ENCODE data around the gene TAF5L. TPM values are rescaled to one million over a fixed set of nuclear protein-coding genes. Genes with fewer than 3 reads are reported as not detected.
A peak's percentile ranks its signal among the peaks of the same experiment; 100 is the strongest.

The TAF5L gene
- polyA plus RNA-seq, 4 donors = 8.4 to 16.3 (median 10.5) TPM

- peaks cover 0 to 6% (median 3%) of the 10 kb centered on the region in 3 donors for H3K4me1 ChIP-seq (ENCODE audit: control insufficient read depth in 3 of 3, insufficient read depth in 2 of 3, low read depth in 1 of 3, low read length in 2 of 3)
- H3K9me3 ChIP-seq (ENCODE audit: control insufficient read depth in 2 of 2, insufficient read depth in 1 of 2, low read depth in 1 of 2, low read length in 1 of 2) = no peaks in the 10 kb centered on the region
- no peak for DNase-seq
- H3K4me3 ChIP-seq (ENCODE audit: low read depth in 1 of 3, low read length in 3 of 3) = no peak overlapping the region
- peaks cover 0 to 8% (median 0%) of the 10 kb centered on the region in 3 donors for H3K36me3 ChIP-seq (ENCODE audit: control insufficient read depth in 3 of 3, insufficient read depth in 2 of 3, low read depth in 1 of 3, low read length in 3 of 3)
- FAIRE-seq = no peak
- 82 to 89% (median 85%) methylated on average over 7 of the region's 7 CpGs for WGBS, 3 donors
- no peaks in the 10 kb centered on the region for H3K27me3 ChIP-seq (ENCODE audit: control insufficient read depth in 3 of 3, insufficient read depth in 3 of 3, low read length in 3 of 3)
- no peak overlapping the region for H3K27ac ChIP-seq (ENCODE audit: low read depth in 1 of 3, low read length in 2 of 3)
These were observed 40.1 kb upstream of the TAF5L start for GRCh38 chr1:229665912-229666558.

DNA sequence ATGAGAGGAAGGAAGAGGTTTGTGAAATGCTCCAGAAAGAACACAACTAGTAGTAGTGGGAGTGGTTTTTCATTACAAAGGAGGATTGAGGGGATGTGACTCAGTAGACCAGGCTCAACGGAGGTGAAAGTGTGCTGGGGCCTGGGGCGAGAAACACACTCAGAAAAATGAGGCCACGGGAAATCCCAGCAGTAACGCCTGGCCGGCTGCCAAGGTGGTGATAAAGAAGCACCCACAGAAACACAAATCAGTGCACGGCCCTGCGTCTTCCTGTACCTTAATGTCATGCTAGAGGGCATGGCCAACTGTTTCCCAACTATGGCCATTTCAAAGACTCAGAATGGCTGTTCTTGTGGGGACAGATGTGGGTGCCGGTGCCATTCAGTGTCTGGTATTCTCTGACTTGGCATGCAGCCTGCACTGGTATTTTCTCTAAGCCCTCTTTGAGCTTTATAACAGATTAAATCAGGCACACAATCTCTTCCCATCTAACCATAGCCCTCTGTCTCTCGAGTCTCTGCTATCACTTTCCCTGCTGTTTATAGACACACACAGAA lies 38.3 kb upstream of the TAF5L start:
- H3K36me3 ChIP-seq (ENCODE audit: control insufficient read depth in 3 of 3, insufficient read depth in 2 of 3, low read depth in 1 of 3, low read length in 3 of 3) = peaks cover 0 to 15% (median 4%) of the 10 kb centered on the region in 3 donors
- no peaks in the 10 kb centered on the region for H3K9me3 ChIP-seq (ENCODE audit: control insufficient read depth in 2 of 2, insufficient read depth in 1 of 2, low read depth in 1 of 2, low read length in 1 of 2)
- FAIRE-seq (no peak), DNase-seq (peak in 1 of 2 donors; percentile 40)
- no peak overlapping the region for H3K27ac ChIP-seq (ENCODE audit: low read depth in 1 of 3, low read length in 2 of 3)
- 15 to 36% (median 17%) methylated on average over 9 of the region's 9 CpGs for WGBS, 3 donors
- no peak overlapping the region for H3K4me3 ChIP-seq (ENCODE audit: low read depth in 1 of 3, low read length in 3 of 3)
- peaks cover 0 to 6% (median 3%) of the 10 kb centered on the region in 3 donors for H3K4me1 ChIP-seq (ENCODE audit: control insufficient read depth in 3 of 3, insufficient read depth in 2 of 3, low read depth in 1 of 3, low read length in 2 of 3)
- H3K27me3 ChIP-seq (ENCODE audit: control insufficient read depth in 3 of 3, insufficient read depth in 3 of 3, low read length in 3 of 3) = no peaks in the 10 kb centered on the region

DNA sequence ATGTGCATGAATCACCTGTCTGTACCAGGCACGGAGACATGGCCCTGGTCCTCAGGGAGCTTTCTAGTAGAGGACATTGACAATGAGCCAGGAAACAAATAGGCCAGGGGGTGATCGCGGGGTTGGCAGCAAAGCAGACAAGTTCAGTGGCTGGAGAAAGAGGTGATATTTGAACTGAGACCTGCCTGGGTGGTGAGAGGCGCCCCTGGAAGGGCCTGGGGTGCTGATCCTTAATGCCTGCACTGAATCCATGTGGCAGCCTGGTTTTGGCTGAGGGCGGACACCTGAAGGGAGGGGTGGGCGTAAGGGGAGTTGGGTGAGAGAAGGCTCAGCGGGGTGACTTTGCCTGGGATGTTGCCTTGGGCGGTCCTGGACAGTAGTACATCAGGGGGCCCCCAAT lies 36.0 kb upstream of the TAF5L start:
- DNase-seq (no peak), FAIRE-seq (no peak)
- Histone ChIP-seq H3K27ac (ENCODE audit: low read depth in 1 of 3, low read length in 2 of 3) (no peak overlapping the region), H3K36me3 (ENCODE audit: control insufficient read depth in 3 of 3, insufficient read depth in 2 of 3, low read depth in 1 of 3, low read length in 3 of 3) (peaks cover 0 to 19% (median 10%) of the 10 kb centered on the region in 3 donors), H3K9me3 (ENCODE audit: control insufficient read depth in 2 of 2, insufficient read depth in 1 of 2, low read depth in 1 of 2, low read length in 1 of 2) (no peaks in the 10 kb centered on the region), H3K27me3 (ENCODE audit: control insufficient read depth in 3 of 3, insufficient read depth in 3 of 3, low read length in 3 of 3) (no peaks in the 10 kb centered on the region), H3K4me1 (ENCODE audit: control insufficient read depth in 3 of 3, insufficient read depth in 2 of 3, low read depth in 1 of 3, low read length in 2 of 3) (peaks cover 0 to 6% (median 0%) of the 10 kb centered on the region in 3 donors), H3K4me3 (ENCODE audit: low read depth in 1 of 3, low read length in 3 of 3) (no peak overlapping the region)
- 93 to 94% (median 93%) methylated on average over 8 of the region's 8 CpGs for WGBS, 3 donors

DNA sequence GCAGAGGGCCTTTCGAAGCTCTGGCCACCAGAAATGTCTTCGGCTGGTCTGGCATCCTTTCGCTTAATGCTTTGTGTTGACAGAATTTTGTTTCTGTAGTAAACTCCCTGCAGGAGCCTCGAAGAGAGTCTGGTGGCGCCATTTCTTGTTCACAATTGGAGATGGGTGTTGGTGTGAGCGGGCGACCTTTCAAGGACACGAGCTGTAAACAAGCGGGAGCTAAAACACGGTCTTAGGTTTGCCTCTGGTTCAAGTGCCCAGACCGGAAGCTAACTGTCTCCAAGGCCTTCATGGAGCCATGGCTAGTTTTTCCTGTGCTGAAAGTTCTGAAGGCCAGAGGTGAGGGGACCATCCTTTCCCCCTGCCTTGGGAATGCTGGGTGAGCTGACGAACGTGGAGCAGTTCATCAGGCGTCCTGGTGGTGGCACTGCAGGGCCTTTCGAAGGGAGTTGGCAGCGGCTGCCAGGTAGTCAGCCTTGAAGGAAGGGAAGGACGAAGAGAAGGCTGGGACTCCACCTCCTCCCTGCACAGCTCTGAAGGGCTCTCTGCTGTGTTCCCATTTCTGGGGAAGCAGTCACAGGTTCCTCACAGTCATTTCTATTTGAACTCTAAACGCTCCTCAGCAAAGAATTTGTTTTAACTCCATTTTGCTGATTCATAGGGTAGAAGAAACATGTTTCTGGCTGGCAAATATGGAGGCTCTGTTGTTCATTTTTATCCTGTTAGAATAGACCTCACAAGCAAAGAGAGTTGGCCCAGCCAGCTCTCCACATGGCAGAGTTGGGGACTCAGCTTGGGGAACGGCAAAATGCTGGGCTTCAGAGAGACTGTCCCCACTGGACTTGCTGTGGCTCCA lies 35.3 kb upstream of the TAF5L start:
- DNase-seq (peak; percentile 75 to 81), FAIRE-seq (no peak)
- Histone ChIP-seq H3K36me3 (ENCODE audit: control insufficient read depth in 3 of 3, insufficient read depth in 2 of 3, low read depth in 1 of 3, low read length in 3 of 3) (peaks cover 0 to 21% (median 13%) of the 10 kb centered on the region in 3 donors), H3K4me1 (ENCODE audit: control insufficient read depth in 3 of 3, insufficient read depth in 2 of 3, low read depth in 1 of 3, low read length in 2 of 3) (peaks cover 0 to 6% (median 0%) of the 10 kb centered on the region in 3 donors), H3K9me3 (ENCODE audit: control insufficient read depth in 2 of 2, insufficient read depth in 1 of 2, low read depth in 1 of 2, low read length in 1 of 2) (no peaks in the 10 kb centered on the region), H3K4me3 (ENCODE audit: low read depth in 1 of 3, low read length in 3 of 3) (no peak overlapping the region), H3K27ac (ENCODE audit: low read depth in 1 of 3, low read length in 2 of 3) (no peak overlapping the region), H3K27me3 (ENCODE audit: control insufficient read depth in 3 of 3, insufficient read depth in 3 of 3, low read length in 3 of 3) (no peaks in the 10 kb centered on the region)
- 51 to 54% (median 52%) methylated on average over 19 of the region's 19 CpGs for WGBS, 3 donors

DNA sequence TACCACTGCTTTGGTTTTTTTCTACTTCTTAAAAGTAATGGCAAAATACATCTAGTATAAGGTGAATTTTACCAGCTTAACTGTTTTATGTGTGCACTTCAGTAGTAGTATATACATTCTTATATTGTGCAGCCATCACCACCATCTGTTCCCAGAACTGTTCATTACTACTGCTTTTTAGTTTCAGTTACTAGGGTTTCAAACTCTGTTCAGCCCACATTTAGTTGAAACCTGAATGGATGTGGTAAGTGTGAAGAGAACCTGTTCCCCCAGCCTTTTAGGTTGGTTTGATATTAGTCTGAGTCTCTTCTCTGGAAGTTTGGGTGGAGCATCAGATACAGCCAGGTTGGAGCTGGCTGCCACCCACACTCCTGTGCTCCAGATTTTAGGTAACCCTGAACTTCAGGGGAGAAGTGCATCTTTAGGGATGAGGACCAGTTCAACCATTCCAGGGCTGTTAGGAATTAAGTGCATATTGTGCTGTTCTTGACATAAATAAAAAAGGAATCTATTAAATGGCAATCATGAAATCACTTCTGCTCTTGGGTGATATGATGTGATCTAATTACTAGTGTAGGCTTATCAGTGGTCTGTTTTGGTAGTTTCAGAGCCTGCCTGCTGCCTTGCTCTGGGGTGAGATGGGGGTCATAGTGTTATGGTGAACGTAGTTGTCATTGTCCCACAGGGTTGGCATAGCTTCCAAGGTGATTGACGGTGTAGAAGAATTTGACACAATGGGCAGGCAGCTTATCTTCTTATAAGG lies 32.3 kb upstream of the TAF5L start:
- no peak for DNase-seq
- 84 to 98% (median 95%) methylated on average over 2 of the region's 2 CpGs for WGBS, 3 donors
- FAIRE-seq = no peak
- H3K36me3 ChIP-seq (ENCODE audit: control insufficient read depth in 3 of 3, insufficient read depth in 2 of 3, low read depth in 1 of 3, low read length in 3 of 3) = peaks cover 9 to 31% (median 16%) of the 10 kb centered on the region in 3 donors
- H3K4me3 ChIP-seq (ENCODE audit: low read depth in 1 of 3, low read length in 3 of 3) = no peak overlapping the region
- H3K9me3 ChIP-seq (ENCODE audit: control insufficient read depth in 2 of 2, insufficient read depth in 1 of 2, low read depth in 1 of 2, low read length in 1 of 2) = no peaks in the 10 kb centered on the region
- no peaks in the 10 kb centered on the region for H3K4me1 ChIP-seq (ENCODE audit: control insufficient read depth in 3 of 3, insufficient read depth in 2 of 3, low read depth in 1 of 3, low read length in 2 of 3)
- H3K27ac ChIP-seq (ENCODE audit: low read depth in 1 of 3, low read length in 2 of 3) = no peak overlapping the region
- no peaks in the 10 kb centered on the region for H3K27me3 ChIP-seq (ENCODE audit: control insufficient read depth in 3 of 3, insufficient read depth in 3 of 3, low read length in 3 of 3)

- Histone ChIP-seq H3K36me3 (ENCODE audit: control insufficient read depth in 3 of 3, insufficient read depth in 2 of 3, low read depth in 1 of 3, low read length in 3 of 3) (peaks cover 9 to 35% (median 19%) of the 10 kb centered on the region in 3 donors), H3K9me3 (ENCODE audit: control insufficient read depth in 2 of 2, insufficient read depth in 1 of 2, low read depth in 1 of 2, low read length in 1 of 2) (no peaks in the 10 kb centered on the region), H3K27me3 (ENCODE audit: control insufficient read depth in 3 of 3, insufficient read depth in 3 of 3, low read length in 3 of 3) (no peaks in the 10 kb centered on the region), H3K4me3 (ENCODE audit: low read depth in 1 of 3, low read length in 3 of 3) (no peak overlapping the region), H3K4me1 (ENCODE audit: control insufficient read depth in 3 of 3, insufficient read depth in 2 of 3, low read depth in 1 of 3, low read length in 2 of 3) (no peaks in the 10 kb centered on the region), H3K27ac (ENCODE audit: low read depth in 1 of 3, low read length in 2 of 3) (no peak overlapping the region)
- FAIRE-seq (no peak), DNase-seq (no peak)
- WGBS, 3 donors = 76 to 91% (median 82%) methylated on average over 5 of the region's 5 CpGs
These were observed 29.9 kb upstream of the TAF5L start for GRCh38 chr1:229655781-229656180.

- H3K36me3 ChIP-seq (ENCODE audit: control insufficient read depth in 3 of 3, insufficient read depth in 2 of 3, low read depth in 1 of 3, low read length in 3 of 3) = peaks cover 13 to 32% (median 18%) of the 10 kb centered on the region in 3 donors
- DNase-seq (no peak), FAIRE-seq (no peak)
- no peaks in the 10 kb centered on the region for H3K27me3 ChIP-seq (ENCODE audit: control insufficient read depth in 3 of 3, insufficient read depth in 3 of 3, low read length in 3 of 3)
- 80 to 87% (median 84%) methylated on average over 1 of the region's 1 CpG for WGBS, 3 donors
- H3K4me1 ChIP-seq (ENCODE audit: control insufficient read depth in 3 of 3, insufficient read depth in 2 of 3, low read depth in 1 of 3, low read length in 2 of 3) = no peaks in the 10 kb centered on the region
- no peak overlapping the region for H3K4me3 ChIP-seq (ENCODE audit: low read depth in 1 of 3, low read length in 3 of 3)
- no peaks in the 10 kb centered on the region for H3K9me3 ChIP-seq (ENCODE audit: control insufficient read depth in 2 of 2, insufficient read depth in 1 of 2, low read depth in 1 of 2, low read length in 1 of 2)
- H3K27ac ChIP-seq (ENCODE audit: low read depth in 1 of 3, low read length in 2 of 3) = no peak overlapping the region
These were observed 27.5 kb upstream of the TAF5L start for GRCh38 chr1:229653420-229653819.

GRCh38 chr1:229651546-229651945 lies 25.6 kb upstream of the TAF5L start:
- Histone ChIP-seq H3K4me1 (ENCODE audit: control insufficient read depth in 3 of 3, insufficient read depth in 2 of 3, low read depth in 1 of 3, low read length in 2 of 3) (no peaks in the 10 kb centered on the region), H3K4me3 (ENCODE audit: low read depth in 1 of 3, low read length in 3 of 3) (no peak overlapping the region), H3K9me3 (ENCODE audit: control insufficient read depth in 2 of 2, insufficient read depth in 1 of 2, low read depth in 1 of 2, low read length in 1 of 2) (no peaks in the 10 kb centered on the region), H3K27ac (ENCODE audit: low read depth in 1 of 3, low read length in 2 of 3) (no peak overlapping the region), H3K27me3 (ENCODE audit: control insufficient read depth in 3 of 3, insufficient read depth in 3 of 3, low read length in 3 of 3) (no peaks in the 10 kb centered on the region), H3K36me3 (ENCODE audit: control insufficient read depth in 3 of 3, insufficient read depth in 2 of 3, low read depth in 1 of 3, low read length in 3 of 3) (peaks cover 16 to 40% (median 17%) of the 10 kb centered on the region in 3 donors)
- FAIRE-seq (no peak), DNase-seq (peak in 1 of 2 donors; percentile 17)
- WGBS, 3 donors = 88 to 93% (median 88%) methylated on average over 3 of the region's 3 CpGs

Data from small intestine (tissue), 7 donors.